ENCODE measurements around the gene GPX4. TPM values are rescaled to one million over a fixed set of nuclear protein-coding genes. Genes with fewer than 3 reads are reported as not detected.

GPX4 gene
- total RNA-seq, 2 donors from 2014 or later: 152 to 157 TPM

DNA sequence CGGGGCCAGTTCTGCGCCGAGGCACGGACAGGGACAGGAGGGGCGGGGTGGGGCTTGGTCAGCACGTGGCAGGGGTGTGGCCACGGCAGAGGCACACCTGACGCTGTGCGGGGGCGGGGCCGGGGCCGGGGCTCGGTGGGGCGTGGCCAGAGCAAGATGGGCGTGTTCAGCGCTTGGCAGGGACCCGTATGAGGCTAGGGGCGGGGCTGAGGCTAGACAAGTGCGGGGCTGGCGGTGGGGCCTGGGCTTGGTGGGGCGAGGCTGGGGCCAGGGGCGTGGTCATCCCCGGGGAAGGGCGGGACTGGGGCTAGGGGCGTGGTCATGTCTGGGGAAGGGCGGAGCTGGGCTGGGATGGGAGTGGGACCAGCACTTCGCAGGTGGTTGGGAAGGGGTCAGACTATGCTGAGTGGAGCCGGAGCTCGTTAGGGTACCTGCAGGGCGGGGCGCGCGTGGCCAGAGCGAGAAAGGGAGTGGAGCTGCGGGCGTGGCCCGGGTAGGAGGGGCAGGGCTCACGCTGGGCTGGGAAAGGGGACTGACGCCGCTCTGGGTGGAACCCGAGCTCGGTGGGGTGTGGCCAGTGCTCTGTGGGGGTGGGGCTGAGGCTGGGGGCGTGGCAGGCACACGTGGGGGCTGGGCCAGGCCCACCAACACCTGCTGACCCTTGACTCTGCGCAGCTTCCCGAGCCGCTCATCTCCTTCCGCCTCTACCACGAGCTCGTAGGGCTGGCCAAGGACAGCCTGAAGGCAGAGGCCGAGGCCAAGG is 21.4 kb upstream of the GPX4 start:
- H3K9me3 ChIP-seq: no peaks in the 10 kb centered on the region
- H3K4me3 ChIP-seq: peak overlapping the region in 1 of 2 donors; percentile 37
- no peaks in the 10 kb centered on the region for H3K27me3 ChIP-seq
- no peaks in the 10 kb centered on the region for H3K36me3 ChIP-seq (replicated peaks in 1 of 2; ENCODE audit: insufficient read depth in 1 of 2, low read depth in 2 of 2)
- TF ChIP-seq POLR2A (IDR thresholded peaks at IDR 0.05): peak in 1 of 3 donors; percentile 38
- TF ChIP-seq, protein P1, sequence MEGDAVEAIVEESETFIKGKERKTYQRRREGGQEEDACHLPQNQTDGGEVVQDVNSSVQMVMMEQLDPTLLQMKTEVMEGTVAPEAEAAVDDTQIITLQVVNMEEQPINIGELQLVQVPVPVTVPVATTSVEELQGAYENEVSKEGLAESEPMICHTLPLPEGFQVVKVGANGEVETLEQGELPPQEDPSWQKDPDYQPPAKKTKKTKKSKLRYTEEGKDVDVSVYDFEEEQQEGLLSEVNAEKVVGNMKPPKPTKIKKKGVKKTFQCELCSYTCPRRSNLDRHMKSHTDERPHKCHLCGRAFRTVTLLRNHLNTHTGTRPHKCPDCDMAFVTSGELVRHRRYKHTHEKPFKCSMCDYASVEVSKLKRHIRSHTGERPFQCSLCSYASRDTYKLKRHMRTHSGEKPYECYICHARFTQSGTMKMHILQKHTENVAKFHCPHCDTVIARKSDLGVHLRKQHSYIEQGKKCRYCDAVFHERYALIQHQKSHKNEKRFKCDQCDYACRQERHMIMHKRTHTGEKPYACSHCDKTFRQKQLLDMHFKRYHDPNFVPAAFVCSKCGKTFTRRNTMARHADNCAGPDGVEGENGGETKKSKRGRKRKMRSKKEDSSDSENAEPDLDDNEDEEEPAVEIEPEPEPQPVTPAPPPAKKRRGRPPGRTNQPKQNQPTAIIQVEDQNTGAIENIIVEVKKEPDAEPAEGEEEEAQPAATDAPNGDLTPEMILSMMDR (IDR thresholded peaks at IDR 0.05): no peak
- H3K27ac ChIP-seq: peak overlapping the region in 2 of 4 donors; percentile 12 to 47
- 4 to 18% methylated on average over 5 to 50 of the region's 51 CpGs for WGBS, 2 donors
- ATAC-seq (peak; percentile 80), DNase-seq (peak; percentile 90 to 98 (median 95))
- intact Hi-C loops (cut with DNase I): no loop called here
- H3K4me1 ChIP-seq: peaks cover 33% of the 10 kb centered on the region

DNA sequence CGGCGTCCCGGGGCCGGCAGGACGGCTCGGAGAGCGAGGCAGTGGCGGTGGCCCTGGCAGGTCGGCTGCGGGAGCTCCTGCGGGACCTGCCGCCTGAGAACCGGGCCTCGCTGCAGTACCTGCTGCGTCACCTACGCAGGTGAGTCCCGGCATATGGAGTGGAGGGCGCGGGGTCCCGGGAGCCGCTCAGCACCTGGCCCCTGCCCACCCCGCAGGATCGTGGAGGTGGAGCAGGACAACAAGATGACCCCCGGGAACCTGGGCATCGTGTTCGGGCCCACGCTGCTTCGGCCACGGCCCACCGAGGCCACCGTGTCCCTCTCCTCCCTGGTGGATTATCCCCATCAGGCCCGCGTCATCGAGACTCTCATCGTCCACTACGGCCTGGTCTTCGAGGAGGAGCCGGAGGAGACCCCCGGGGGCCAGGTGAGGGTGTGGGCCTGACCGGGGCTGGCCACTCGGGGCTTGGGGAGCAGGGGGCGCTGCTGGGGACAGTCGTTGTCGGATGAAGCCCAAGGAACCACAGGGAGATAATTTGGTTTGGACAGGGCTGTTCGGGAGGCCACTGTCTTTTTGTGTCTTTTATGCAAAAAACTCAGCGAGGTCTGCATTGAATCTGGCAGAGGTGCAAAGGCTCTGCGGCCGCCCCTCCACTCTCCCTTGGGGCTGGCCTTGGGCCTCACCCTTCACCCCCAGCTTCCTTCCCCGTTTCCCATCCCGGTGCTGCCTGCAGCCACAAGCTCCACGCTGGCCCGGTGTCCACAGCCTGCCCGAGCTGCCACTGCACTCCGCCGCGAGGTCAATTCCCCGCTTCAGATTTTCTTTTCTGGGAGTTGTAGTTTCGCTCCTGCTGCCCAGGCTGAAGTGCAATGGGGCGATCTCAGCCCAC is 20.6 kb upstream of the GPX4 start:
- ATAC-seq: no peak
- WGBS, 2 donors: 52 to 77% methylated on average over 20 to 51 of the region's 59 CpGs
- no peak for DNase-seq
- intact Hi-C loops (cut with DNase I): no loop called here
- Histone ChIP-seq H3K4me3 (peak overlapping the region; percentile 14 to 37), H3K27me3 (no peaks in the 10 kb centered on the region), H3K9me3 (no peaks in the 10 kb centered on the region), H3K4me1 (peaks cover 33% of the 10 kb centered on the region), H3K36me3 (replicated peaks in 1 of 2; ENCODE audit: insufficient read depth in 1 of 2, low read depth in 2 of 2) (no peaks in the 10 kb centered on the region), H3K27ac (peak overlapping the region in 1 of 4 donors; percentile 47)
- TF ChIP-seq, protein P1 (IDR thresholded peaks at IDR 0.05): no peak
- no peak for TF ChIP-seq POLR2A (IDR thresholded peaks at IDR 0.05)

DNA sequence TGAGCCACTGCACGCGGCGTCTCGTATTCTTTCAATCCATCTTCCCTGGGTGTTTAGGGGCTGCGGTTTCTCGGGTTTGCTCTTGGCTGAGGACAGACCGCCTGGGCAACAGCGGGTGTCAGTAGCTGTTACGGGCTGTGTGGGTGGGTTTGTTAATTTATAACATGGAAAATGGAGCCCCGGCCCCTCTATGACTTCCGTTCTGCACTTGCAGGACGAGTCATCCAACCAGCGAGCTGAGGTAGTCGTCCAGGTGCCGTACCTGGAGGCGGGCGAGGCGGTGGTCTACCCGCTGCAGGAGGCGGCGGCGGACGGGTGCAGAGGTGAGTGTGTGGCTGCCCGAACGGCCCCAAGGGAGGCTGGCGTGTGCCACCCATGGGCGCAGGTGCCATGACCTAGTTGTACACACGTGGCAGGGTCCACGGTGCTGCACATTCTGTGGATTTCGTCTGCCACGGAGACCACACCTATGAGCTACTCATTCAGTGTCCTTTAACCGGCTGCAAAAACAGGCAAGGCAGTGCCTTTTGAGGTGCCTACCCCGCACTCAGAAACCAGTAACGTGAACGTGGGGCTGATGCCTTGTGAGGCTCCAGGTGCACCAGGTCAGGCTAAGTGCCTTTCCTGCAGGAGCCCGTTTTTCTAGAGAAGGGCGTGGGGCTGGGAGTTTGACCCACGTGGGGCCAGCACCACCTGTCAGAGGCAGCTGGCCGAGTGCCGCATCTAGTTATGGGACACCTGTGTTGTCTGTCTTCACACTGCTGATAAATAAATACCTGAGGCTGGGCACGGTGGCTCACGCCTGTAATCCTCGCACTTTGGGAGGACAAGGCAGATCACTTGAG is 19.5 kb upstream of the GPX4 start:
- H3K4me1 ChIP-seq: peaks cover 33% of the 10 kb centered on the region
- ATAC-seq (no peak), DNase-seq (peak in 1 of 4 donors; percentile 43)
- no peaks in the 10 kb centered on the region for H3K36me3 ChIP-seq (replicated peaks in 1 of 2; ENCODE audit: insufficient read depth in 1 of 2, low read depth in 2 of 2)
- TF ChIP-seq POLR2A (IDR thresholded peaks at IDR 0.05): no peak
- TF ChIP-seq, protein P1 (IDR thresholded peaks at IDR 0.05): no peak
- H3K27me3 ChIP-seq: no peaks in the 10 kb centered on the region
- no peaks in the 10 kb centered on the region for H3K9me3 ChIP-seq
- intact Hi-C loops (cut with DNase I): no loop called here
- no peak overlapping the region for H3K4me3 ChIP-seq
- WGBS, 2 donors: 46 to 48% methylated on average over 16 to 43 of the region's 43 CpGs
- no peak overlapping the region for H3K27ac ChIP-seq

DNA sequence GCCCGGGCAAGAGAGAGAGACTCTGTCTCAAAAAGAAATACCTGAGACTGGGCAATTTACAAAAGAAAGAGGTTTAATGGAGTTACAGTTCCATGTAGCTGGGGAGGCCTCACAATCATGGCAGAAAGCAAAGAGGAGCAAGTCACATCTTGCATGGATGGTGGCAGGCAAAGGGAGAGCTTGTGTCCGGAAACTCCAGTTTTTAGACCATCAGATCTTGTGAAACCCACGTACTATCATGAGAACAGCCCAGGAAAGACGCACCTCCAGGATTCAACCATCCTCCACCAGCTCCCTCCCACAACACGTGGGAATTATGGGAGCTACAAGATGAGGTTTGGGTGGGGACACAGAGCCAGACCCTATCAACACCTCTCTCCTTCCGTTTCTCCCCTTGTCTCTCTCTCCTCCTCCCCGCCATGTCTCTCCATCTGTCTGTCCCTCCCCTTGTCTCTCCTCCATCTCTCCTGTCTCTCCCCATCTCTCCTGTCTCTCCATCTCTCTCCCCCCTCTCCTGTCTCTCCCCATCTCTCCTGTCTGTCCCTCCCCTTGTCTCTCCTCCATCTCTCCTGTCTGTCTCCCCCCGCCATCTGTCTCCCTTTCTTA is 18.6 kb upstream of the GPX4 start:
- intact Hi-C loops (cut with DNase I): no loop called here
- Histone ChIP-seq H3K4me3 (no peak overlapping the region), H3K9me3 (no peaks in the 10 kb centered on the region), H3K27me3 (no peaks in the 10 kb centered on the region), H3K4me1 (peaks cover 33% of the 10 kb centered on the region), H3K36me3 (replicated peaks in 1 of 2; ENCODE audit: insufficient read depth in 1 of 2, low read depth in 2 of 2) (peaks cover 0 to 2% of the 10 kb centered on the region in 2 donors), H3K27ac (no peak overlapping the region)
- WGBS, 2 donors: 81 to 85% methylated on average over 8 of the region's 8 CpGs
- ATAC-seq (no peak), DNase-seq (no peak)
- no peak for TF ChIP-seq POLR2A (IDR thresholded peaks at IDR 0.05)
- TF ChIP-seq, protein P1 (IDR thresholded peaks at IDR 0.05): no peak

Data from body of pancreas (tissue), 4 donors.